Muscle of leg (tissue), 11 donors: ENCODE measurements around the gene ZNF766. TPM values are rescaled to one million over a fixed set of nuclear protein-coding genes. Genes with fewer than 3 reads are reported as not detected.
"Not testable (repeated sequence)": the region's sequence is repeated elsewhere in the genome, so short reads cannot be mapped to it uniquely, and the experiment has no call there.

Experiments used
- DNase-seq: peaks from one replicate; pipeline ENCODE4 v3.0.0; 2013
- H3K27ac ChIP-seq: one replicate; pipeline ENCODE4 v1.5.1; 2013; ENCODE audit warnings: mild to moderate bottlenecking, low read length, control low read depth
- H3K27me3 ChIP-seq: one replicate; pipeline ENCODE4 v1.6.1; 2013; ENCODE audit warnings: low read length; ENCODE audit not compliant: control insufficient read depth, insufficient read depth
- H3K36me3 ChIP-seq: one replicate; pipeline ENCODE4 v1.6.1; 2013; ENCODE audit warnings: low read length; ENCODE audit not compliant: control insufficient read depth, insufficient read depth
- H3K4me1 ChIP-seq: one replicate; pipeline ENCODE4 v1.6.1; 2013; ENCODE audit warnings: low read length; ENCODE audit not compliant: control insufficient read depth, insufficient read depth
- H3K4me3 ChIP-seq: one replicate; pipeline ENCODE4 v1.5.1; 2013; ENCODE audit warnings: low read length, control low read depth
- H3K9me3 ChIP-seq: replicated peaks from 2 replicates; pipeline ENCODE4 v1.6.1; 2013; ENCODE audit warnings: low read depth, low read length; ENCODE audit not compliant: control insufficient read depth
- WGBS: methylation state at CpG from one replicate; pipeline ENCODE4 v1.1.5; 2013; ENCODE audit warnings: missing lambda C conversion rate; ENCODE audit not compliant: insufficient coverage; 5-methylcytosine and 5-hydroxymethylcytosine counted together
- polyA plus RNA-seq, 8 donors: library from polyadenylated mRNA; unstranded; fragments of 120-200 nt; gene quantifications; one replicate each; pipeline versions ENCODE4 v1.2.1 to v1.2.3, GENCODE V29; 2013; ENCODE audit warnings: inconsistent platforms in 1 of 8, low replicate concordance in 1 of 8; ENCODE audit not compliant: insufficient read length in 8 of 8, insufficient read depth in 1 of 8
- total RNA-seq: library from RNA; stranded (reverse); fragments of 120-200 nt; gene quantifications from one replicate; pipeline ENCODE4 v1.2.4, GENCODE V29; 2013

Gene ZNF766
- total and polyA plus RNA-seq, 9 donors = 6.5 to 17.3 (median 11.1) TPM

DNA sequence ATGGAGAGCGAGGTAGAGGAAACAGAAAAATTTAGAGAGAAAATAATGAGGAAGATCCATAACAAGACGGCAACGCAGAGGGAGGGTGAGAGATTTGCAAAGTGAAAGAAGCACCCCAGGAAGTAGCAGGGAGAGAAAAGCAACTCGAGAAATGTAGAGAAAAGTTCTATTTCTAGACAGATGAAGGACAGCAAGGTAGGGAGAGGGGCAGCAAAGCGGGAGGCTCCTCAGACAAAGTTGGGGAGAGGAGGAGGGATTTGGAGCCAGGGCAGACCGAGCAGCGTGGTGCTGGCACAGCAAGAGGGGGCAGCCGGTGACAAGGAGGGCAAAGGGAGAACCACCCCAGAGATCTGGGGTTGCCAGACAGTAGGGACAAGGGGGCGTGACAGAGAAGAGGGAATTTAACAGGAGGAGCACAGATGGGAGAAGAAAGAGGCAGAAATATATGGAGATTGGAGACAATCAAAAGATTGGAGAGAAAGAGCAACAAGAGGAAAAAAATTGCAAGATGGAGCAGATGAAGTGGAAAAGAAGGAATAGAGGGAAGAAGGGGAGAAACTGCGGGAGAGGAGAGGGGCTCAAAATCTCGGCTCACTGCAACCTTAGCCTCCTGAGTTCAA lies 989 bp downstream of the ZNF766 start:
- Histone ChIP-seq H3K27me3 (no peaks in the 10 kb centered on the region), H3K4me3 (peak overlapping the region; percentile 99), H3K27ac (peak overlapping the region; percentile 100), H3K4me1 (peaks cover 12% of the 10 kb centered on the region), H3K36me3 (peaks cover 15% of the 10 kb centered on the region), H3K9me3 (peaks cover 7% of the 10 kb centered on the region)
- WGBS = 11% methylated on average over 10 of the region's 11 CpGs
- no peak for DNase-seq

DNA sequence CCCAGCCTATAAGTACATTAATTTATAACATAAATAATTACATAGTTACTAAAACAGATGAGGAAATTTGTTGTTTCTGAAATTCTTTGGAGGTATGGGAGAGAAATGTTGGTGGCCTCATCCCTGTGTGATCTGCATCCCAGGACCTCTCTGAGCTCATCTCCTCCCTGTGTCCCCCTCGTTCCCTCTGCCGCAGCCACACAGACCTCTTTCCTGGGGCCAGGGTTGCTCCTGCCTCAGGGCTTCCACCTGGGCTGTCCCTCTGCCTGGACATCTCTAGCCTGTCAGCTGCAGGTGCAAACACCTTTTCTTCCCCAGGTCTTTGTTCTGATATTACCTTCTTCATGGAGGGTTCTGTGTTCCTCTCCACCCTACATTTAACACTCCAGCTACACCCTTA lies 3.9 kb downstream of the ZNF766 start:
- Histone ChIP-seq H3K4me3 (no peak overlapping the region), H3K4me1 (peaks cover 12% of the 10 kb centered on the region), H3K27me3 (no peaks in the 10 kb centered on the region), H3K9me3 (peaks cover 16% of the 10 kb centered on the region), H3K27ac (no peak overlapping the region), H3K36me3 (peaks cover 26% of the 10 kb centered on the region)
- WGBS = 100% methylated on average over 2 of the region's 2 CpGs
- no peak for DNase-seq

DNA sequence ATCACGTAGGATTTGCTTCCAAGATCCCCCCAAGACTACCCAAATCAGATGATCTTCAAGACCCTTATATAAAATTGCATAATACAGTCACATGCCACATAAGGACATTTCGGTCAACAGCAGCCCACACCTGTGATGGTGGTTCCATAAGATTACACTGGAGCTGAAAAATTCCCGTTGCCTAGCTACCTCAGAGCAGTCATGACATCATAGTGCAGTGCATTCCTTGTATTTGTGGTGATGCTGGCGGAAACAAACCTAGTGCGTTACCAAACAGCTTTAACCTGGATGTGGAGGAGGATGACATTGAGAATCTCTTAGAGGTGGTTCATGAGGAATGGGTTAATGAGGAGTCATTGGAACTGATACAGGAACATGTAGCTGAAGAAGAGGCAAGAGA lies 4.8 kb downstream of the ZNF766 start:
- peaks cover 26% of the 10 kb centered on the region for H3K36me3 ChIP-seq
- no peak for DNase-seq
- H3K4me1 ChIP-seq = peaks cover 8% of the 10 kb centered on the region
- peaks cover 18% of the 10 kb centered on the region for H3K9me3 ChIP-seq
- H3K27me3 ChIP-seq = no peaks in the 10 kb centered on the region
- H3K4me3 ChIP-seq = no peak overlapping the region
- no peak overlapping the region for H3K27ac ChIP-seq
- 100% methylated on average over 4 of the region's 5 CpGs for WGBS

DNA sequence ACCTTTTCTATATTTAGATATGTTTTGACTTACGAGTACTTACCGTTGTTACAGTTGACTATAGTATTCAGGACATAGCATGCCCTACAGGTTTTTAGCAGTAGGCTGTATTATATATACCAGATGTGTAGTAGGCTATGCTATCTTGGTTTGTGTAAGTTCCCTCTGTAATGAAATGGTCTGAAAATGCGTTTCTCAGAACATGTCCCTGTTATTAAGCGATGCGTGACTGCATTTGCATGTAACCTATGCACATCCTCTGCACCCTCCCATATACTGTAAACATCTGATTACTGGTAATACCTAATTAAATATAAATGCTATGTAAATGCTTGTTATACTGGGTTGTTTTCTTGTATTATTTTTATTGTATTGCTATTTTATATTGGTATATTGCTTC lies 6.6 kb downstream of the ZNF766 start:
- no CpG with 5 or more reads among the region's 5 CpGs for WGBS

DNA sequence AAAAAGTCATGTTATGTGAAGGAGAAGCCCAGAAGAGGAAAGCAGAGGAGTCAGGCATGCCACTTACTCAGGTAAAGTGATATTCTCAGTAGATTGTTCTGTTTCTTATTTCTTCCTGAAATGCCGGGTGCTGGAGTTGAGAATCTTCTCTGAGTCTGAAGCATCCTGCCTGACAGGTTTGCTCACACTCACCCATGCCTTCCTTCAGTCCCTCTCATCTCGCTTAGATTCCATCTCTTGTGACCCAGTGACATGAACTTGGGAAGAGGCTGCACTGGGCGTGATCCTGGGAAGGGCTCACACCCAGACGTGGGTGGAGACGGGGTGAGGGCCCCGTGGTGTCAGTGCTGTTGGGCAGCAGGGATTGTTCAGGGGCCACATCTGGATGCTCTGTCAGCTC lies 8.1 kb downstream of the ZNF766 start:
- H3K9me3 ChIP-seq = peaks cover 19% of the 10 kb centered on the region
- H3K4me1 ChIP-seq = no peaks in the 10 kb centered on the region
- WGBS = 96% methylated on average over 4 of the region's 6 CpGs
- DNase-seq = no peak
- no peaks in the 10 kb centered on the region for H3K27me3 ChIP-seq
- peaks cover 20% of the 10 kb centered on the region for H3K36me3 ChIP-seq
- no peak overlapping the region for H3K4me3 ChIP-seq
- no peak overlapping the region for H3K27ac ChIP-seq

More for the DNA sequence above, 6.6 kb downstream of the ZNF766 start:
- Histone ChIP-seq H3K4me3 (no peak overlapping the region), H3K27ac (no peak overlapping the region), H3K9me3 (peaks cover 19% of the 10 kb centered on the region), H3K4me1 (peaks cover 4% of the 10 kb centered on the region), H3K36me3 (peaks cover 26% of the 10 kb centered on the region), H3K27me3 (no peaks in the 10 kb centered on the region)
- DNase-seq = no peak

DNA sequence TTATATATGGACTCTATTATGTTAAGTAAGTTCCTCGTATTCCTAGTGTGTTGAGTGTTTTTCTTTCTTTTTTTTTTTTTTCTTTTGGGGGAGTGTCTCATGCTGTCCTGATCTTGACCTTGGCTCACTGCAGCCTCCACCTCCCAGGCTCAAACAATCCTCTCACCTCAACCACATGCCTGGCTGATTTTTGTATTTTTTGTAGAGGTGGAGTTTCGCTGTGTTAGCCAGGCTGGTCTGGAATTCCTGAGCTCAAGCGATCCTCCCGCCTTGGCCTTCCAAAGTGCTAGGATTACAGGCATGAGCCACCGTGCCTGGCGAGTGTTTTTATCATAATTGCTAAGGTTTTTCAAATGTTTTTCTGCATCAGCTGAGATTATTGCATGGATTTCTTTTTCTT lies 16.9 kb downstream of the ZNF766 start:
- H3K36me3 ChIP-seq = peaks cover 66% of the 10 kb centered on the region
- H3K4me3 ChIP-seq = no peak overlapping the region
- no peak overlapping the region for H3K27ac ChIP-seq
- peaks cover 6% of the 10 kb centered on the region for H3K9me3 ChIP-seq
- no peaks in the 10 kb centered on the region for H3K4me1 ChIP-seq
- 83% methylated on average over 3 of the region's 6 CpGs for WGBS
- no peaks in the 10 kb centered on the region for H3K27me3 ChIP-seq
- no peak for DNase-seq

DNA sequence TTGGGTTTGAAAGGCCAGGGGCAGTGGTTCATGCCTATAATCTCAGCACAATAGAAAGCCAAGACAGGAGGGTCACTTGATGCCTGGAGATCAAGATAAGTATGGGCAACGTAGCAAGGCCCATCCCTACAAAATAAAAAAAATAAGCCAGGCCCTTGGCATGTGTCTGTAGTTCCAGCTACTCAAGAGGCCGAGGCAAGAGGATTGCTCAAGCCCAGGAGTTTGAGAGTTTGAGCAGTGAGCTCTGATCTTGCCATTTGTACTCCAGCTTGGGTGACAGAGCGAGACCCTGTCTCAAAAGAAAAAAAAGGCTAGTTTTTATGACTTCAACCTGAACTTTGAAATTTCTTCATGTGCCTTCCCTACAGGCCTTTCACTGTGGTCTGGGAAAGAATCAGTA lies 22.4 kb downstream of the ZNF766 start:
- H3K27me3 ChIP-seq = no peaks in the 10 kb centered on the region
- H3K4me1 ChIP-seq = peaks cover 6% of the 10 kb centered on the region
- WGBS = 86% methylated on average over 1 of the region's 3 CpGs
- H3K36me3 ChIP-seq = peaks cover 30% of the 10 kb centered on the region
- peaks cover 10% of the 10 kb centered on the region for H3K9me3 ChIP-seq
- no peak overlapping the region for H3K4me3 ChIP-seq
- no peak overlapping the region for H3K27ac ChIP-seq
- DNase-seq = no peak

DNA sequence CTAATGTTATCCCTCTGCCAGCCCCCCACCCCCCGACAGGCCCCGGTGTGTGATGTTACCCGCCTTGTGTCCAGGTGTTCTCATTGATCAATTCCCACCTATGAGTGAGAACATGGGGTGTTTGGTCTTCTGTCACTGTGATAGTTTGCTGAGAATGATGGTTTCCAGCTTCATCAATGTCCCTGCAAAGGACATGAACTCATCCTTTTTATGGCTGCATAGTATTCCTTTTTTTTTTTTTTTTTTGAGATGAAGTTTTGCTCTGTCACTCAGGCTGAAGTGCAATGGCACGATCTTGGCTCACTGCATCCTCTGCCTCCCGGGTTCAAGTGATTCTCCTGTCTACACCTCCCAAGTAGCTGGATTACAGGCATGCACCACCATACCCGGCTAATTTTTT lies 23.6 kb downstream of the ZNF766 start:
- WGBS = no CpG with 5 or more reads among the region's 6 CpGs
- not testable (repeated sequence) for H3K9me3 ChIP-seq, H3K4me3 ChIP-seq, H3K27me3 ChIP-seq, H3K27ac ChIP-seq, DNase-seq, H3K4me1 ChIP-seq
- peaks cover 30% of the 10 kb centered on the region for H3K36me3 ChIP-seq

DNA sequence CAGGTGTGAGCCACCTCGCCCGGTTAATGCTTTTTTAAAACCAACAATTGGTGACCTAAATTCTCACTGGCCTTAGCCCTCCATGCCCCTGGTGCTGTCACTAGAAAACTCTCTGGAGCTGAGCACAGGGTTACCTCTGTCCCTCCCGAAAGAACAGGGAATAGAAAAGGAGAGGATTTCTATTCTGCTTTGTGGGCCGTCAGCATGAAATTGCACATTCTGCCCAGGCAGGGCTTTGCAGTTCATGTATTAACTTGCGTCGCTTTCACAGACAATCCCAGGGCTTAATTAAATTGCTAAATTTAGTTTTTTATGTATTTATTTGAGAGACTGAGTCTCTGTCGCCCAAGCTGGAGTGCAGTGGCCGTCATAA lies 27.0 kb downstream of the ZNF766 start:
- WGBS = 4% methylated on average over 4 of the region's 8 CpGs
- Histone ChIP-seq H3K27ac (peak overlapping the region; percentile 80), H3K9me3 (peaks cover 6% of the 10 kb centered on the region), H3K4me3 (peak overlapping the region; percentile 71), H3K36me3 (peaks cover 15% of the 10 kb centered on the region), H3K27me3 (no peaks in the 10 kb centered on the region), H3K4me1 (peaks cover 14% of the 10 kb centered on the region)
- DNase-seq = no peak

DNA sequence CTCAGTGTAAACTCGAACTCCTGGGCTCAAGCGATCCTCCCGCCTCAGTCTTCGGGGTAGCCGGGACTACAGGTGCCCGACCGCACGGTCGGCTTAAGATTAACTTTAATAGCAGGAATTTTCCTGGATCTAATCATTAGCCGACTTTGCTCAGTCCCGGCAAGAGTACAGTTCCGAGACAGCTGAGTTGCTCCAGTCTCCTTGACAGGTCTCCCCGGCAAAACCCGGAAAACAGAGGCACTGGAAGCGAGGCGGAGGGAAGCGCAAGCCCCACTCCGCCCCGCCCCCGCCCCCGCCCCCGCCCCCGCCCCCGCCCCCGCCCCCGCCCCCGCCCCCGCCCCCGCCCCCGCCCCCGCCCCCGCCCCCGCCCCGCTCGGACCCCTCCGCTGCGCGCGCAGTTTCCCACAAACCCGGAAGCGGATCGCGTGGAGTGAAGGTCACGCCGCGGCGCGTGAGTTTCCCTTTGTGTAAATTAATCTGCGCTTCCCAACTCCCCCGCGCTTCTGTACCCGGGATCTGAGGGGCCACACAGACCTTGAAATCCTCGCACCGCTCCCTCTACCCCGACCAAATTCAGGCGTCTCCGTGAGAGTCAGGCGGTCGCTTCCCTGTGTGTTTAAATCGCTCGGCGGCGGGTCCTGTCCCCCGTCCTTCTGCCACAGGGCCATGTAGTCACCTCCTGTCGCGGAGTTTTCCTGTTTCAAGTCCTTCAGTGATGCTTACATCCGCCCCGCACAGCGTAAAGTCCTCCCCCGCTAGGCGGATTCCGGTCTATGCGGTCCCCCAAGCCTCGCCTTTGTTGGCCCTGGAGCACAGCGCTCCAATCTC lies 27.6 kb downstream of the ZNF766 start, which contains the start of gene ZNF480:
TSS of gene ZNF480 (plus strand) at position 397 of the 828 bp plus-strand sequence. CDS start 3,244 bp downstream, outside the sequence.
- H3K36me3 ChIP-seq = peaks cover 21% of the 10 kb centered on the region
- peaks cover 14% of the 10 kb centered on the region for H3K4me1 ChIP-seq
- DNase-seq = peak; percentile 90
- H3K4me3 ChIP-seq = peak within 1 kb of the TSS; percentile 98
- WGBS = under 1% methylated on average over 39 of the region's 75 CpGs
- peaks cover 9% of the 10 kb centered on the region for H3K9me3 ChIP-seq
- no peaks in the 10 kb centered on the region for H3K27me3 ChIP-seq
- H3K27ac ChIP-seq = peak within 1 kb of the TSS; percentile 99
